Neuronal stem cell (in vitro differentiated cells): ENCODE results near the gene DPM3.

ENCODE experiments used
- DNase-seq: peaks from one replicate; pipeline ENCODE4 v3.0.0-alpha.2; 2013; ENCODE audit warnings: low spot score
- H2AFZ ChIP-seq: one replicate; pipeline ENCODE4 v1.6.1; 2013; ENCODE audit warnings: mild to moderate bottlenecking, low read length, inconsistent platforms
- H2AK5ac ChIP-seq: 2 replicates; pipeline ENCODE4 v1.6.1; 2013; ENCODE audit warnings: low read depth, mild to moderate bottlenecking, inconsistent platforms, low read length, moderate library complexity, mixed read lengths
- H2BK120ac ChIP-seq: 2 replicates; pipeline ENCODE4 v1.6.1; 2013; ENCODE audit warnings: low read depth, mild to moderate bottlenecking, inconsistent platforms, low read length, moderate library complexity, mixed read lengths
- H2BK12ac ChIP-seq: one replicate; pipeline ENCODE4 v1.6.1; 2013; ENCODE audit warnings: low read length, inconsistent platforms
- H2BK15ac ChIP-seq: 2 replicates; pipeline ENCODE4 v1.6.1; 2013; ENCODE audit warnings: mild to moderate bottlenecking, low read length, inconsistent platforms, mixed read lengths
- H2BK5ac ChIP-seq: one replicate; pipeline ENCODE4 v1.6.1; 2013; ENCODE audit warnings: inconsistent platforms, mild to moderate bottlenecking, low read length, moderate library complexity
- H3K14ac ChIP-seq: one replicate; pipeline ENCODE4 v1.6.1; 2013; ENCODE audit warnings: low read length, inconsistent platforms
- H3K18ac ChIP-seq: 2 replicates; pipeline ENCODE4 v1.6.1; 2013; ENCODE audit warnings: low read length, inconsistent platforms
- H3K23ac ChIP-seq: 2 replicates; pipeline ENCODE4 v1.6.1; 2013; ENCODE audit warnings: low read depth, mild to moderate bottlenecking, mixed read lengths, low read length, inconsistent platforms; ENCODE audit not compliant: poor library complexity
- H3K27ac ChIP-seq: replicated peaks from 3 replicates; pipeline ENCODE4 v1.5.1; 2013; ENCODE audit warnings: low read length, inconsistent platforms
- H3K27me3 ChIP-seq, 3 experiments: 2 replicates each; pipeline ENCODE4 v1.6.1; 2013; ENCODE audit warnings: low read length in 3 of 3, mild to moderate bottlenecking in 2 of 3, inconsistent platforms in 1 of 3, low read depth in 1 of 3, mixed read lengths in 1 of 3, moderate library complexity in 1 of 3; ENCODE audit not compliant: control insufficient read depth in 3 of 3, insufficient read depth in 3 of 3
- H3K36me3 ChIP-seq, 2 donors: replicated peaks in 1 of 2; 2 replicates each; pipeline ENCODE4 v1.6.1; 2013; ENCODE audit warnings: low read length in 2 of 2; ENCODE audit not compliant: control insufficient read depth in 2 of 2, insufficient read depth in 2 of 2
- H3K4ac ChIP-seq: 2 replicates; pipeline ENCODE4 v1.6.1; 2013; ENCODE audit warnings: inconsistent platforms, mild to moderate bottlenecking, low read length, moderate library complexity
- H3K4me1 ChIP-seq, 2 donors: 1 replicate in 1 of 2; 2 replicates in 1 of 2; pipeline ENCODE4 v1.6.1; 2013; ENCODE audit warnings: low read length in 2 of 2, low read depth in 1 of 2; ENCODE audit not compliant: control insufficient read depth in 2 of 2, insufficient read depth in 1 of 2
- H3K4me2 ChIP-seq: one replicate; pipeline ENCODE4 v1.6.1; 2013; ENCODE audit warnings: mild to moderate bottlenecking, low read length, inconsistent platforms; ENCODE audit not compliant: insufficient read depth, poor library complexity, severe bottlenecking
- H3K4me3 ChIP-seq, 2 donors: 2 replicates each; pipeline ENCODE4 v1.5.1; 2013; ENCODE audit warnings: low read length in 2 of 2, mild to moderate bottlenecking in 2 of 2, inconsistent platforms in 1 of 2, moderate library complexity in 1 of 2
- H3K79me1 ChIP-seq: one replicate; pipeline ENCODE4 v1.6.1; 2013; ENCODE audit warnings: low read depth, mild to moderate bottlenecking, inconsistent platforms, low read length, moderate library complexity
- H3K9ac ChIP-seq: one replicate; pipeline ENCODE4 v1.6.1; 2013; ENCODE audit warnings: mild to moderate bottlenecking, low read depth, low read length, inconsistent platforms; ENCODE audit not compliant: poor library complexity
- H3K9me3 ChIP-seq, 2 donors: replicated peaks in 1 of 2; 2 replicates each; pipeline versions ENCODE3 to v1.6.1; 2013; ENCODE audit warnings: low read length in 2 of 2, mild to moderate bottlenecking in 2 of 2, inconsistent platforms in 1 of 2, low read depth in 1 of 2, mixed read lengths in 1 of 2, moderate library complexity in 1 of 2; ENCODE audit not compliant: control insufficient read depth in 2 of 2, insufficient read depth in 1 of 2
- H4K8ac ChIP-seq: one replicate; pipeline ENCODE4 v1.6.1; 2013; ENCODE audit warnings: low read depth, mild to moderate bottlenecking, inconsistent platforms, low read length, moderate library complexity
- H4K91ac ChIP-seq: one replicate; pipeline ENCODE4 v1.6.1; 2013; ENCODE audit warnings: low read length, low read depth, mild to moderate bottlenecking, inconsistent platforms; ENCODE audit not compliant: poor library complexity
- WGBS, 2 donors: extraction: QIAGEN DNeasy Blood & Tissue Kit; methylation state at CpG; one replicate each; pipeline ENCODE4 v1.1.7; 2013; ENCODE audit warnings: missing lambda C conversion rate in 2 of 2, mixed read lengths in 1 of 2; ENCODE audit not compliant: insufficient read length in 2 of 2, insufficient replicate concordance in 1 of 2; ENCODE audit errors: extremely low coverage in 2 of 2; 5-methylcytosine and 5-hydroxymethylcytosine counted together

Gene DPM3

DNA sequence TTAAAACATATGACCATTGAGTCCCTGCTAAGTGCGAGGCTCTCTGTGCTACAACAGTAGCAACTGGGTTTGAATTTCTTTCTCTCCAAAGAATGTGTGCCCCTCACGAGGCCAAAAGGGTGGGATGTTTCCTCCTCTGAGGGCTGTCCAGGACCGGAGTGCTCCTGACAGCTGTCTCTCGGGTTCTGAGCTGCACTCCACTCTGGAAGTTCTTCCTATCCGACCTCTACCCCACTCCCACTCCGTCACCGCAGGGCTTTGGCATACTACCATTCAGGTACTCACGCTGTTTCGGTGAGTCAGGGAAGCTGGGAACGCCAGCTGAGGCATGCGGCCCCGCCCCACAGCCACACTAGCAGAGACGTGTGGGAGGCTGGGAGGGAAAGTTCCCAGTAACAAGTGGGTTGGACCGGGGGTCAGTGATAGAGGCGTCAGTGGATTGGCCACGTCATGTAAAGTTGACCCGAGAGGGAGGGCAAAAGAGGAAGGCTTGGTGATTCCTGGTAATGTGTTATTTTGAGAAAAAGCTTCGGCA, 5.4 kb downstream of the DPM3 start:
- peak overlapping the region; percentile 62 for H3K18ac ChIP-seq
- H4K91ac ChIP-seq = no peak overlapping the region
- WGBS, 2 donors = no CpG with 5 or more reads among the region's 18 CpGs
- H2AFZ ChIP-seq = peak overlapping the region; percentile 99
- H3K4me2 ChIP-seq = peak overlapping the region; percentile 75
- H3K9me3 ChIP-seq = peaks cover 0 to 2% of the 10 kb centered on the region in 2 donors
- peak overlapping the region; percentile 19 for H2BK15ac ChIP-seq
- H2AK5ac ChIP-seq = peak overlapping the region; percentile 67
- H3K27ac ChIP-seq = peak overlapping the region; percentile 89
- no peak overlapping the region for H2BK12ac ChIP-seq
- DNase-seq = peak; percentile 50
- H3K36me3 ChIP-seq = peaks cover 12 to 17% of the 10 kb centered on the region in 2 donors
- H4K8ac ChIP-seq = no peak overlapping the region
- H3K27me3 ChIP-seq = peaks cover 0 to 6% (median 2%) of the 10 kb centered on the region in 3 experiments
- H3K9ac ChIP-seq = peak overlapping the region; percentile 87
- H3K79me1 ChIP-seq = peaks cover 4% of the 10 kb centered on the region
- peak overlapping the region; percentile 84 for H3K4ac ChIP-seq
- H2BK120ac ChIP-seq = no peak overlapping the region
- peak overlapping the region; percentile 98 to 99 for H3K4me3 ChIP-seq
- H3K4me1 ChIP-seq = peaks cover 13 to 15% of the 10 kb centered on the region in 2 donors
- no peak overlapping the region for H3K14ac ChIP-seq
- peak overlapping the region; percentile 94 for H2BK5ac ChIP-seq
- peak overlapping the region; percentile 70 for H3K23ac ChIP-seq

DNA sequence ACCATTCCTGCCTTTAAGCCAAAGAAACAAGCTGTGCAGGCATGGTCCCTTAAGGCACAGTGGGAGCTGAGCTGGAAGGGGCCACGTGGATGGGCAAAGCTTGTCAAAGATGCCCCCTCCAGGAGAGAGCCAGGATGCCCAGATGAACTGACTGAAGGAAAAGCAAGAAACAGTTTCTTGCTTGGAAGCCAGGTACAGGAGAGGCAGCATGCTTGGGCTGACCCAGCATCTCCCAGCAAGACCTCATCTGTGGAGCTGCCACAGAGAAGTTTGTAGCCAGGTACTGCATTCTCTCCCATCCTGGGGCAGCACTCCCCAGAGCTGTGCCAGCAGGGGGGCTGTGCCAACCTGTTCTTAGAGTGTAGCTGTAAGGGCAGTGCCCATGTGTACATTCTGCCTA, 6.0 kb downstream of the DPM3 start:
- peaks cover 0 to 13% (median 8%) of the 10 kb centered on the region in 3 experiments for H3K27me3 ChIP-seq
- H3K18ac ChIP-seq = no peak overlapping the region
- peaks cover 19 to 21% of the 10 kb centered on the region in 2 donors for H3K4me1 ChIP-seq
- H2BK5ac ChIP-seq = no peak overlapping the region
- no peak overlapping the region for H3K4me2 ChIP-seq
- peaks cover 12 to 17% of the 10 kb centered on the region in 2 donors for H3K36me3 ChIP-seq
- peak overlapping the region; percentile 51 for H3K9ac ChIP-seq
- peak overlapping the region; percentile 44 for H2AK5ac ChIP-seq
- no peak overlapping the region for H4K91ac ChIP-seq
- H3K4ac ChIP-seq = no peak overlapping the region
- H3K79me1 ChIP-seq = peaks cover 1% of the 10 kb centered on the region
- H2AFZ ChIP-seq = no peak overlapping the region
- no peak overlapping the region for H3K27ac ChIP-seq
- no peak overlapping the region for H4K8ac ChIP-seq
- H3K23ac ChIP-seq = no peak overlapping the region
- no peak for DNase-seq
- WGBS, 2 donors = no CpG with 5 or more reads among the region's 1 CpG
- no peak overlapping the region for H2BK12ac ChIP-seq
- no peak overlapping the region for H3K14ac ChIP-seq
- H2BK15ac ChIP-seq = no peak overlapping the region
- peak overlapping the region in 1 of 2 donors; percentile 99 for H3K4me3 ChIP-seq
- H3K9me3 ChIP-seq = peaks cover 0 to 2% of the 10 kb centered on the region in 2 donors
- no peak overlapping the region for H2BK120ac ChIP-seq

DNA sequence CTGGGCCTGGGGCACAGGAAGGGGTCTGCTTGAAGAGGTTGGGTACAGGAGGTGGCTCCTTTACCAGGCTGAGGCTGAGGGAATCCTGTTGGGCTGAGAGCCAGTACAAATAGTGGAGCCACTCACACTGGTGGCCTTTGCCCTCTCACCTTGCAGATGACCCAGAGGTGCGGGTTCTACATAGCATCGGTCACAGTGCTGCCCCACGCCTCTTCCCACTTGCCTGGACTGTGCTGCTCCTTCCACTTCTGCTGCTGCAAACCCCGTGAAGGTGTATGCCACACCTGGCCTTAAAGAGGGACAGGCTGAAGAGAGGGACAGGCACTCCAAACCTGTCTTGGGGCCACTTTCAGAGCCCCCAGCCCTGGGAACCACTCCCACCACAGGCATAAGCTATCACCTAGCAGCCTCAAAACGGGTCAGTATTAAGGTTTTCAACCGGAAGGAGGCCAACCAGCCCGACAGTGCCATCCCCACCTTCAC, 6.5 kb downstream of the DPM3 start:
- Histone ChIP-seq H2AFZ (no peak overlapping the region), H2AK5ac (peak overlapping the region; percentile 48), H3K79me1 (peaks cover 1% of the 10 kb centered on the region), H3K4me3 (peak overlapping the region in 1 of 2 donors; percentile 2), H3K4me1 (peaks cover 23 to 25% of the 10 kb centered on the region in 2 donors), H2BK5ac (no peak overlapping the region), H2BK15ac (no peak overlapping the region), H3K36me3 (peaks cover 12 to 14% of the 10 kb centered on the region in 2 donors), H3K4ac (no peak overlapping the region), H3K18ac (no peak overlapping the region), H3K23ac (no peak overlapping the region), H3K27ac (no peak overlapping the region), H3K9ac (no peak overlapping the region), H3K9me3 (peaks cover 0 to 2% of the 10 kb centered on the region in 2 donors), H2BK120ac (no peak overlapping the region), H3K14ac (no peak overlapping the region), H2BK12ac (no peak overlapping the region), H4K8ac (no peak overlapping the region), H4K91ac (no peak overlapping the region), H3K4me2 (no peak overlapping the region), H3K27me3 (peaks cover 0 to 17% (median 13%) of the 10 kb centered on the region in 3 experiments)
- no peak for DNase-seq
- WGBS, 2 donors = no CpG with 5 or more reads among the region's 7 CpGs

DNA sequence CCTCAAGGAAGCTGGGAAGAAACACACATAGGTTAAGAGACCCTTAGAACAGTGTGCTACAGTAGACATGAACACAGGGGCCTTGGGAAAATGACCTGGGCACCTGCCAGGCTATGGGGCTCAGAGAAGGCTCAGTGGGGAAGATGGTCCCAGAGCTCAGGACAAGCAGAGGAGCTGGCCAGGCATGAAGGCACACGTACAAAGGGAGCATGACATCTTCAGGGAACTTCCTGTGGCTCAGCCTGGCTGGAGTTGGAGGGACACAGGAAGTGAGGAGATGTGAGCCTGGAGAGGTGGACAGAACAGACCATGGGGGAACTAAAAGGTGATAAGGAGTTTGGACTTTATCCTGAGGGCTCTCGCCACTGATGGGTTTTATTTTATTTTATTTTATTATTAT, 8.5 kb downstream of the DPM3 start:
- Histone ChIP-seq H2AK5ac (no peak overlapping the region), H2BK15ac (no peak overlapping the region), H3K4ac (no peak overlapping the region), H3K4me3 (no peak overlapping the region), H3K4me1 (peaks cover 31 to 37% of the 10 kb centered on the region in 2 donors), H2BK120ac (no peak overlapping the region), H3K23ac (no peak overlapping the region), H2AFZ (no peak overlapping the region), H3K18ac (no peak overlapping the region), H2BK5ac (no peak overlapping the region), H3K4me2 (no peak overlapping the region), H3K27me3 (peaks cover 5 to 36% (median 31%) of the 10 kb centered on the region in 3 experiments), H3K9me3 (peaks cover 0 to 2% of the 10 kb centered on the region in 2 donors), H3K27ac (no peak overlapping the region), H3K9ac (no peak overlapping the region), H4K8ac (no peak overlapping the region), H3K36me3 (peaks cover 0 to 5% of the 10 kb centered on the region in 2 donors), H3K14ac (no peak overlapping the region), H4K91ac (no peak overlapping the region), H3K79me1 (no peaks in the 10 kb centered on the region), H2BK12ac (no peak overlapping the region)
- DNase-seq = no peak
- WGBS, 2 donors = no CpG with 5 or more reads among the region's 2 CpGs
